ENCODE measurements around the gene MT1H. TPM values are rescaled to one million over a fixed set of nuclear protein-coding genes. Genes with fewer than 3 reads are reported as not detected.

MT1H gene
- total and polyA plus RNA-seq, 2 of the 13 experiments (the other 11 are each of a cell fraction or from before 2014, with no cell fraction given) = 0.60 TPM; not detected in 1

DNA sequence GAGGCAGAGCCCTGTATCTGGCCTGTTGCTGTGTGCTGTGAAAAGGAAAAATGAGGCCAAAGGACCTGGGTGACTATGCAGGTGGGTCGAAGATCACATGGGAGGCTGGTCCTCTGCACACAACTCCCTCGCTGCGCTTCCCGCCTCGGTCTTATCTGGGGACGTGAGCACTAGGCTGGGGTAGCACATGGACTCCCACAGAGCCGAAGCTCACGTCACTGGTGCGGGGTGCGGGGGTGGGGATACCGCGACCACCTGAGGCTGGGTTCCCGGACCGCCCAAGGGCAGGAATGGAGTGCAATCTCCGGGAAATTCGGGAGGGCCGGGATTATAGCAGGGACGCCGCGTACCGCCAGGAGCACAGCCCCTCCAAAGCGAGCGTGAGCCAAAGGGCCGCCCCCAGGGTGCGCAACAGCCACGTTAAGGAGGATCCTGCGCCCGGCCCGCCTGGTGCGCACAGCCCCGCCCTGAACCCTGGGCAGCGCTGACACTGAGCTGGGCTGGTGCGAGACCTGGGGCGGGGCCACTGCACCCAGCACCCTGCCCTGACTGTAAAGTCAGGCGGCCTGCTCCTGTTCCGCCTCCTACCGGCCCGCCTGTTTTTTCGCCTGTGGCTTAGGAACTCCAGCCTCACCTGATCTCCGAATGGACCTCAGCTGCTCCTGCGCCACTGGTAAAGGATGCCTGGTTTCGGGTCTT lies 26.4 kb upstream of the MT1H start (continued):
- TF ChIP-seq, protein P1, sequence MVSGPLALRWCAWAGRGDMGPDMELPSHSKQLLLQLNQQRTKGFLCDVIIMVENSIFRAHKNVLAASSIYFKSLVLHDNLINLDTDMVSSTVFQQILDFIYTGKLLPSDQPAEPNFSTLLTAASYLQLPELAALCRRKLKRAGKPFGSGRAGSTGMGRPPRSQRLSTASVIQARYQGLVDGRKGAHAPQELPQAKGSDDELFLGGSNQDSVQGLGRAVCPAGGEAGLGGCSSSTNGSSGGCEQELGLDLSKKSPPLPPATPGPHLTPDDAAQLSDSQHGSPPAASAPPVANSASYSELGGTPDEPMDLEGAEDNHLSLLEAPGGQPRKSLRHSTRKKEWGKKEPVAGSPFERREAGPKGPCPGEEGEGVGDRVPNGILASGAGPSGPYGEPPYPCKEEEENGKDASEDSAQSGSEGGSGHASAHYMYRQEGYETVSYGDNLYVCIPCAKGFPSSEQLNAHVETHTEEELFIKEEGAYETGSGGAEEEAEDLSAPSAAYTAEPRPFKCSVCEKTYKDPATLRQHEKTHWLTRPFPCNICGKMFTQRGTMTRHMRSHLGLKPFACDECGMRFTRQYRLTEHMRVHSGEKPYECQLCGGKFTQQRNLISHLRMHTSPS (CRISPR knock-in tag; IDR thresholded peaks at IDR 0.05; ENCODE audit: low read depth) = 0 out of 2 replicates have a peak, but pooled peaks have one; percentile 52
- TF ChIP-seq ARHGAP35 (CRISPR knock-in tag; IDR thresholded peaks at IDR 0.05; ENCODE audit: borderline replicate concordance) (no peak), FOXA1 (IDR thresholded peaks at IDR 0.05) (no peak), FOXA1 (CRISPR knock-in tag; IDR thresholded peaks at IDR 0.05) (no peak), MZF1 (CRISPR knock-in tag; IDR thresholded peaks at IDR 0.05; ENCODE audit: borderline replicate concordance) (no peak), ZNF614 (CRISPR knock-in tag; IDR thresholded peaks at IDR 0.05; ENCODE audit: borderline replicate concordance) (no peak), ZNF749 (CRISPR knock-in tag; IDR thresholded peaks at IDR 0.05; ENCODE audit: borderline replicate concordance) (no peak), ZNF274 (CRISPR knock-in tag; IDR thresholded peaks at IDR 0.05) (peak; percentile 67; the same call in 1 of the 2 replicates), ZNF558 (CRISPR knock-in tag; IDR thresholded peaks at IDR 0.05; ENCODE audit: borderline replicate concordance) (no peak), ZNF253 (CRISPR knock-in tag; IDR thresholded peaks at IDR 0.05; ENCODE audit: borderline replicate concordance) (no peak), ELF1 (CRISPR knock-in tag; IDR thresholded peaks at IDR 0.05) (no peak), NFIB (CRISPR knock-in tag; IDR thresholded peaks at IDR 0.05; ENCODE audit: borderline replicate concordance) (no peak), ZNF232 (CRISPR knock-in tag; IDR thresholded peaks at IDR 0.05; ENCODE audit: borderline replicate concordance) (no peak)
- TF ChIP-seq, protein P2, sequence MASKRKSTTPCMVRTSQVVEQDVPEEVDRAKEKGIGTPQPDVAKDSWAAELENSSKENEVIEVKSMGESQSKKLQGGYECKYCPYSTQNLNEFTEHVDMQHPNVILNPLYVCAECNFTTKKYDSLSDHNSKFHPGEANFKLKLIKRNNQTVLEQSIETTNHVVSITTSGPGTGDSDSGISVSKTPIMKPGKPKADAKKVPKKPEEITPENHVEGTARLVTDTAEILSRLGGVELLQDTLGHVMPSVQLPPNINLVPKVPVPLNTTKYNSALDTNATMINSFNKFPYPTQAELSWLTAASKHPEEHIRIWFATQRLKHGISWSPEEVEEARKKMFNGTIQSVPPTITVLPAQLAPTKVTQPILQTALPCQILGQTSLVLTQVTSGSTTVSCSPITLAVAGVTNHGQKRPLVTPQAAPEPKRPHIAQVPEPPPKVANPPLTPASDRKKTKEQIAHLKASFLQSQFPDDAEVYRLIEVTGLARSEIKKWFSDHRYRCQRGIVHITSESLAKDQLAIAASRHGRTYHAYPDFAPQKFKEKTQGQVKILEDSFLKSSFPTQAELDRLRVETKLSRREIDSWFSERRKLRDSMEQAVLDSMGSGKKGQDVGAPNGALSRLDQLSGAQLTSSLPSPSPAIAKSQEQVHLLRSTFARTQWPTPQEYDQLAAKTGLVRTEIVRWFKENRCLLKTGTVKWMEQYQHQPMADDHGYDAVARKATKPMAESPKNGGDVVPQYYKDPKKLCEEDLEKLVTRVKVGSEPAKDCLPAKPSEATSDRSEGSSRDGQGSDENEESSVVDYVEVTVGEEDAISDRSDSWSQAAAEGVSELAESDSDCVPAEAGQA (IDR thresholded peaks at IDR 0.05; ENCODE audit: low read depth) = no peak
- TF ChIP-seq, protein P2 (CRISPR knock-in tag; IDR thresholded peaks at IDR 0.05; ENCODE audit: borderline replicate concordance) = no peak
- TF ChIP-seq, protein P3, sequence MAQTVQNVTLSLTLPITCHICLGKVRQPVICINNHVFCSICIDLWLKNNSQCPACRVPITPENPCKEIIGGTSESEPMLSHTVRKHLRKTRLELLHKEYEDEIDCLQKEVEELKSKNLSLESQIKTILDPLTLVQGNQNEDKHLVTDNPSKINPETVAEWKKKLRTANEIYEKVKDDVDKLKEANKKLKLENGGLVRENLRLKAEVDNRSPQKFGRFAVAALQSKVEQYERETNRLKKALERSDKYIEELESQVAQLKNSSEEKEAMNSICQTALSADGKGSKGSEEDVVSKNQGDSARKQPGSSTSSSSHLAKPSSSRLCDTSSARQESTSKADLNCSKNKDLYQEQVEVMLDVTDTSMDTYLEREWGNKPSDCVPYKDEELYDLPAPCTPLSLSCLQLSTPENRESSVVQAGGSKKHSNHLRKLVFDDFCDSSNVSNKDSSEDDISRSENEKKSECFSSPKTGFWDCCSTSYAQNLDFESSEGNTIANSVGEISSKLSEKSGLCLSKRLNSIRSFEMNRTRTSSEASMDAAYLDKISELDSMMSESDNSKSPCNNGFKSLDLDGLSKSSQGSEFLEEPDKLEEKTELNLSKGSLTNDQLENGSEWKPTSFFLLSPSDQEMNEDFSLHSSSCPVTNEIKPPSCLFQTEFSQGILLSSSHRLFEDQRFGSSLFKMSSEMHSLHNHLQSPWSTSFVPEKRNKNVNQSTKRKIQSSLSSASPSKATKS (CRISPR knock-in tag; IDR thresholded peaks at IDR 0.05) = no peak
- TF ChIP-seq, protein P4, sequence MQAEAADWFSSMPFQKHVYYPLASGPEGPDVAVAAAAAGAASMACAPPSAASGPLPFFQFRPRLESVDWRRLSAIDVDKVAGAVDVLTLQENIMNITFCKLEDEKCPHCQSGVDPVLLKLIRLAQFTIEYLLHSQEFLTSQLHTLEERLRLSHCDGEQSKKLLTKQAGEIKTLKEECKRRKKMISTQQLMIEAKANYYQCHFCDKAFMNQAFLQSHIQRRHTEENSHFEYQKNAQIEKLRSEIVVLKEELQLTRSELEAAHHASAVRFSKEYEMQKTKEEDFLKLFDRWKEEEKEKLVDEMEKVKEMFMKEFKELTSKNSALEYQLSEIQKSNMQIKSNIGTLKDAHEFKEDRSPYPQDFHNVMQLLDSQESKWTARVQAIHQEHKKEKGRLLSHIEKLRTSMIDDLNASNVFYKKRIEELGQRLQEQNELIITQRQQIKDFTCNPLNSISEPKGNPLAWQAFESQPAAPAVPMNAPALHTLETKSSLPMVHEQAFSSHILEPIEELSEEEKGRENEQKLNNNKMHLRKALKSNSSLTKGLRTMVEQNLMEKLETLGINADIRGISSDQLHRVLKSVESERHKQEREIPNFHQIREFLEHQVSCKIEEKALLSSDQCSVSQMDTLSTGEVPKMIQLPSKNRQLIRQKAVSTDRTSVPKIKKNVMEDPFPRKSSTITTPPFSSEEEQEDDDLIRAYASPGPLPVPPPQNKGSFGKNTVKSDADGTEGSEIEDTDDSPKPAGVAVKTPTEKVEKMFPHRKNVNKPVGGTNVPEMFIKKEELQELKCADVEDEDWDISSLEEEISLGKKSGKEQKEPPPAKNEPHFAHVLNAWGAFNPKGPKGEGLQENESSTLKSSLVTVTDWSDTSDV (CRISPR knock-in tag; IDR thresholded peaks at IDR 0.05) = no peak

Data from HepG2 (cell line).